ENCODE data around the gene COBLL1.

- TF ChIP-seq CTCF (IDR thresholded peaks at IDR 0.05; ENCODE audit: low read depth, low read length) (no peak), EZH2phosphoT487 (IDR thresholded peaks at IDR 0.05; ENCODE audit: low read depth) (no peak)
Observed at GRCh38 chr2:164725542-164725941, 116.1 kb downstream of the COBLL1 start.
